H1 (cell line): Measurements from ENCODE around the gene TMEM255A. TPM values are rescaled to one million over a fixed set of nuclear protein-coding genes. Genes with fewer than 3 reads are reported as not detected.

Experiments
- CTCF ChIA-PET: fragments of 300-600 bp; sonication (Branson Sonifier 250); formaldehyde crosslinking; loops from one replicate; lab custom pipeline; 2021; ENCODE audit not compliant: partially characterized antibody; lab: Charles Lee
- POLR2A ChIA-PET: fragments of 300-600 bp; sonication (Branson Sonifier 250); formaldehyde crosslinking; loops from one replicate; lab custom pipeline; 2021; ENCODE audit warnings: inconsistent platforms; ENCODE audit not compliant: partially characterized antibody; lab: Charles Lee
- DNase-seq, 2 experiments: peaks; one replicate each; pipeline versions ENCODE4 v3.0.0 to v3.0.0-alpha.2; 2010 to 2022; ENCODE audit warnings: low spot score in 2 of 2, low read depth in 1 of 2, mixed read lengths in 1 of 2
- FAIRE-seq: peaks from 2 replicates; lab custom pipeline; 2011; peaks lifted over from hg19 to GRCh38; lab: Jason Lieb, UNC
- H2AFZ ChIP-seq: 2 replicates; pipeline ENCODE4 v1.8.1; 2012; ENCODE audit warnings: low read length, inconsistent platforms
- H2AK5ac ChIP-seq: 2 replicates; pipeline ENCODE4 v1.6.1; 2013; ENCODE audit warnings: low read depth, low read length
- H2BK120ac ChIP-seq: replicated peaks from 2 replicates; pipeline ENCODE3; 2013; ENCODE audit warnings: low read depth, low read length, inconsistent platforms
- H2BK12ac ChIP-seq: 2 replicates; pipeline ENCODE4 v1.6.1; 2013; ENCODE audit warnings: low read depth, low read length
- H2BK15ac ChIP-seq: 2 replicates; pipeline ENCODE4 v1.6.1; 2013; ENCODE audit warnings: low read length
- H2BK20ac ChIP-seq: 2 replicates; pipeline ENCODE4 v1.6.1; 2013; ENCODE audit warnings: low read length
- H2BK5ac ChIP-seq: 2 replicates; pipeline ENCODE4 v1.6.1; 2013; ENCODE audit warnings: low read depth, low read length
- H3K14ac ChIP-seq: 2 replicates; pipeline ENCODE4 v1.6.1; 2013; ENCODE audit warnings: inconsistent platforms; ENCODE audit not compliant: insufficient read length
- H3K18ac ChIP-seq: 2 replicates; pipeline ENCODE4 v1.6.1; 2013; ENCODE audit warnings: low read length; ENCODE audit errors: extremely low read depth
- H3K23ac ChIP-seq: 2 replicates; pipeline ENCODE4 v1.6.1; 2013; ENCODE audit warnings: inconsistent platforms; ENCODE audit not compliant: insufficient read length
- H3K23me2 ChIP-seq: 2 replicates; pipeline ENCODE4 v1.6.1; 2013; ENCODE audit warnings: low read depth, low read length
- H3K27ac ChIP-seq: 2 replicates; pipeline ENCODE4 v1.6.1; 2011; ENCODE audit warnings: low read depth, low read length, inconsistent platforms
- H3K27me3 ChIP-seq, 4 experiments: replicated peaks in 1 of 4; 1 replicate in 1 of 4; 2 replicates in 3 of 4; pipeline versions ENCODE4 v1.6.1 to v1.8.1; 2011 to 2013; ENCODE audit warnings: low read length in 3 of 4, mild to moderate bottlenecking in 3 of 4, inconsistent platforms in 2 of 4, mixed read lengths in 2 of 4, moderate library complexity in 1 of 4; ENCODE audit not compliant: control insufficient read depth in 3 of 4, insufficient read depth in 3 of 4; ENCODE audit errors: extremely low read depth in 1 of 4
- H3K36me3 ChIP-seq, 4 experiments: 2 replicates each; pipeline versions ENCODE4 v1.6.1 to v1.8.1; 2011 to 2013; ENCODE audit warnings: mild to moderate bottlenecking in 4 of 4, low read length in 3 of 4, moderate library complexity in 2 of 4, control low read depth in 1 of 4, inconsistent platforms in 1 of 4; ENCODE audit not compliant: insufficient read depth in 4 of 4, control insufficient read depth in 2 of 4
- H3K4ac ChIP-seq: replicated peaks from 2 replicates; pipeline ENCODE3; 2013; ENCODE audit warnings: low read length, low read depth, mixed read lengths, inconsistent platforms; ENCODE audit not compliant: insufficient read length
- H3K4me1 ChIP-seq, 4 experiments: replicated peaks in 1 of 4; 1 replicate in 1 of 4; 2 replicates in 3 of 4; pipeline versions ENCODE4 v1.6.1 to v1.8.1; 2011 to 2013; ENCODE audit warnings: low read length in 3 of 4, inconsistent platforms in 2 of 4, mixed read lengths in 1 of 4; ENCODE audit not compliant: insufficient read depth in 4 of 4, control insufficient read depth in 3 of 4
- H3K4me2 ChIP-seq, 2 experiments: 2 replicates each; pipeline versions ENCODE4 v1.6.1 to v1.8.1; 2011 to 2013; ENCODE audit warnings: low read depth in 2 of 2, low read length in 2 of 2, control low read depth in 1 of 2, inconsistent platforms in 1 of 2, mild to moderate bottlenecking in 1 of 2; ENCODE audit not compliant: insufficient read depth in 1 of 2
- H3K4me3 ChIP-seq, 4 experiments: fragments of 200-600, 300-600 bp in 1 of 4; sonication (generic), shearing (Covaris generic), sonication (Bioruptor Twin) in 1 of 4; 2 replicates each; pipeline versions ENCODE4 v1.5.1 to v1.8.1; 2011 to 2016; ENCODE audit warnings: low read length in 4 of 4, low read depth in 3 of 4, control low read depth in 2 of 4, inconsistent platforms in 2 of 4, mild to moderate bottlenecking in 2 of 4, mixed read lengths in 1 of 4, moderate library complexity in 1 of 4; ENCODE audit not compliant: insufficient read depth in 2 of 4; ENCODE audit errors: extremely low read depth in 1 of 4
- H3K56ac ChIP-seq: replicated peaks from 2 replicates; pipeline ENCODE3; 2013; ENCODE audit warnings: low read depth, mild to moderate bottlenecking, mixed read lengths, low read length, inconsistent platforms; ENCODE audit not compliant: insufficient read length
- H3K79me1 ChIP-seq: 2 replicates; pipeline ENCODE4 v1.6.1; 2013; ENCODE audit warnings: low read depth, low read length, control low read depth
- H3K79me2 ChIP-seq, 2 experiments: 2 replicates each; pipeline versions ENCODE4 v1.6.1 to v1.8.1; 2012 to 2013; ENCODE audit warnings: low read length in 2 of 2, mild to moderate bottlenecking in 2 of 2, inconsistent platforms in 1 of 2; ENCODE audit not compliant: insufficient read depth in 2 of 2, control insufficient read depth in 1 of 2
- H3K9ac ChIP-seq, 4 experiments: replicated peaks in 1 of 4; 1 replicate in 1 of 4; 2 replicates in 3 of 4; pipeline versions ENCODE4 v1.6.1 to v1.8.1; 2011 to 2013; ENCODE audit warnings: low read depth in 3 of 4, low read length in 3 of 4, control low read depth in 2 of 4, mild to moderate bottlenecking in 2 of 4, moderate library complexity in 2 of 4, inconsistent platforms in 1 of 4; ENCODE audit errors: extremely low read depth in 1 of 4
- H3K9me3 ChIP-seq, 2 experiments: 2 replicates each; pipeline versions ENCODE4 v1.6.1 to v1.8.1; 2012 to 2013; ENCODE audit warnings: mild to moderate bottlenecking in 2 of 2, moderate library complexity in 2 of 2, control low read depth in 1 of 2, inconsistent platforms in 1 of 2, low read depth in 1 of 2, low read length in 1 of 2, mixed read lengths in 1 of 2; ENCODE audit not compliant: insufficient read depth in 2 of 2
- H4K20me1 ChIP-seq, 2 experiments: replicated peaks in 1 of 2; 2 replicates each; pipeline versions ENCODE3 to v1.8.1; 2011 to 2013; ENCODE audit warnings: inconsistent platforms in 2 of 2, low read length in 2 of 2, mild to moderate bottlenecking in 1 of 2; ENCODE audit not compliant: insufficient read depth in 2 of 2, control insufficient read depth in 1 of 2
- H4K5ac ChIP-seq: 2 replicates; pipeline ENCODE4 v1.6.1; 2013; ENCODE audit warnings: low read length, low read depth, mixed read lengths, inconsistent platforms; ENCODE audit not compliant: insufficient read length
- H4K8ac ChIP-seq: 2 replicates; pipeline ENCODE4 v1.8.0; 2013; ENCODE audit warnings: mild to moderate bottlenecking, moderate library complexity, low read length, inconsistent platforms; ENCODE audit not compliant: insufficient read depth; ENCODE audit errors: extremely low read depth
- H4K91ac ChIP-seq: replicated peaks from 2 replicates; pipeline ENCODE3; 2013; ENCODE audit warnings: low read length, mixed read lengths, inconsistent platforms; ENCODE audit not compliant: insufficient read length
- ASH2L ChIP-seq: fragments of 200-600, 300-600 bp; sonication (generic); IDR thresholded peaks from one replicate; pipeline ENCODE4 v1.7.1; 2017; ENCODE audit warnings: low read length
- CBX5 ChIP-seq: fragments of 300-800, 300-1000 bp; sonication (generic); IDR thresholded peaks from 2 replicates; pipeline ENCODE4 v1.7.1; 2016; ENCODE audit warnings: antibody characterized with exemption, low read length, low read depth
- CEBPB ChIP-seq: IDR thresholded peaks from 2 replicates; pipeline ENCODE4 v1.6.1; 2012; ENCODE audit warnings: low read depth, low read length
- EZH2 ChIP-seq: fragments of 200-600 bp; sonication (generic); IDR thresholded peaks from 2 replicates; pipeline ENCODE4 v1.7.1; 2012; ENCODE audit warnings: low read depth, mild to moderate bottlenecking, moderate library complexity, low read length, inconsistent platforms; ENCODE audit not compliant: severe bottlenecking
- KDM5A ChIP-seq: fragments of 200-600 bp; IDR thresholded peaks from 2 replicates; pipeline ENCODE4 v1.7.1; 2012; ENCODE audit warnings: mild to moderate bottlenecking, low read length, inconsistent platforms, mixed read lengths
- RBBP5 ChIP-seq: IDR thresholded peaks from 2 replicates; pipeline ENCODE4 v1.7.1; 2012; ENCODE audit warnings: low read depth, mild to moderate bottlenecking, inconsistent platforms, low read length, moderate library complexity, borderline replicate concordance
- SIRT6 ChIP-seq: IDR thresholded peaks from one replicate; pipeline ENCODE4 v1.7.1; 2012; ENCODE audit warnings: low read length, inconsistent platforms
- SP1 ChIP-seq: IDR thresholded peaks from 2 replicates; pipeline ENCODE4 v1.6.1; 2011; ENCODE audit warnings: low read depth, low read length
- SP2 ChIP-seq: IDR thresholded peaks from 2 replicates; pipeline ENCODE4 v1.6.1; 2012; ENCODE audit warnings: mild to moderate bottlenecking, low read length, inconsistent platforms
- SRF ChIP-seq: IDR thresholded peaks from 2 replicates; pipeline ENCODE4 v1.6.1; 2011; ENCODE audit warnings: mild to moderate bottlenecking, low read depth, low read length, moderate library complexity
- SUZ12 ChIP-seq: fragments of 200-600 bp; sonication (generic); IDR thresholded peaks from 2 replicates; pipeline ENCODE4 v1.6.1; 2012; ENCODE audit warnings: mild to moderate bottlenecking, inconsistent platforms, low read length, moderate library complexity, mixed read lengths
- TAF1 ChIP-seq: IDR thresholded peaks from 2 replicates; pipeline ENCODE4 v1.6.1; 2011; ENCODE audit warnings: mild to moderate bottlenecking, low read depth, low read length
- TAF7 ChIP-seq: optimal IDR thresholded peaks from 2 replicates; pipeline ENCODE3; 2011; ENCODE audit warnings: low read depth, mild to moderate bottlenecking, inconsistent platforms, low read length, moderate library complexity, borderline replicate concordance
- TBP ChIP-seq: IDR thresholded peaks from 2 replicates; pipeline ENCODE4 v1.6.1; 2011; ENCODE audit warnings: low read depth, low read length, improper control_type of control experiment
- WGBS, 2 experiments: shearing (Covaris generic) in 1 of 2; methylation state at CpG; one replicate each; pipeline versions ENCODE4 v1.1.6 to v1.1.7; 2013 to 2015; ENCODE audit warnings: low lambda C conversion rate in 2 of 2, mixed read lengths in 2 of 2, inconsistent platforms in 1 of 2, low coverage in 1 of 2, missing lambda C conversion rate in 1 of 2; ENCODE audit not compliant: insufficient replicate concordance in 2 of 2, insufficient coverage in 1 of 2, insufficient read length in 1 of 2; ENCODE audit errors: extremely low coverage in 1 of 2, missing lambda C conversion rate in 1 of 2; 5-methylcytosine and 5-hydroxymethylcytosine counted together
- polyA plus RNA-seq, 7 experiments: library from polyadenylated mRNA; depleted of rRNA in 3 of 7; stranded (reverse) in 5 of 7; unstranded in 2 of 7; fragments of >200 nt in 5 of 7; fragments of 200-250 nt in 2 of 7; gene quantifications; 1 replicate in 5 of 7; 2 replicates in 1 of 7; 4 replicates in 1 of 7; pipeline versions ENCODE4 v1.2.1 to v1.2.3, GENCODE V29; 2011 to 2013; ENCODE audit warnings: missing spikeins in 2 of 7, mixed read lengths in 2 of 7
- total RNA-seq: library from RNA; stranded (reverse); fragmentation: NEBNext Ultra II Directional; extraction: Animal tissue kit (Norgen Biotek cat#: 25700); gene quantifications from 2 replicates; pipeline ENCODE4 v1.2.1, GENCODE V29; 2021

TMEM255A gene
- total and polyA plus RNA-seq, 2 of the 8 experiments (the other 6 are each of a cell fraction or from before 2014, with no cell fraction given) = 0.73 to 2.3 TPM

GRCh38 chrX:120251471-120252011 lies 59.7 kb downstream of the TMEM255A start:
- no peak overlapping the region for H2BK20ac ChIP-seq
- H3K4ac ChIP-seq = peak overlapping the region; percentile 69
- H2BK120ac ChIP-seq = no peak overlapping the region
- ChIA-PET CTCF (interaction anchor here (1.0 to 1.7 kb wide), 6 partner anchors 11 to 50 kb away, joined by 3 to 8 read pairs (median 4); no protein-coding TSS in a partner anchor), POLR2A (interaction anchor here (0.6 to 1.8 kb wide), 6 partner anchors 9 to 646 kb away, joined by 3 to 6 read pairs (median 3); no protein-coding TSS in a partner anchor)
- H3K9ac ChIP-seq = peak overlapping the region; percentile 62 to 92 (median 76)
- peak overlapping the region; percentile 30 for H3K56ac ChIP-seq
- no peak overlapping the region for H2BK5ac ChIP-seq
- H3K79me2 ChIP-seq = peaks cover 0 to 12% of the 10 kb centered on the region in 2 experiments; a peak in 2 of 4 replicates
- H3K18ac ChIP-seq = no peak overlapping the region
- no peaks in the 10 kb centered on the region; a peak in 2 of 7 replicates for H3K27me3 ChIP-seq
- no peak overlapping the region for H3K14ac ChIP-seq
- H3K4me2 ChIP-seq = peak overlapping the region; percentile 71 to 94
- FAIRE-seq = no peak
- no peak overlapping the region for H2AK5ac ChIP-seq
- H2BK15ac ChIP-seq = no peak overlapping the region
- H3K4me3 ChIP-seq = peak overlapping the region; percentile 78 to 95 (median 88)
- no peak overlapping the region for H4K5ac ChIP-seq
- H3K4me1 ChIP-seq = no peaks in the 10 kb centered on the region
- H2AFZ ChIP-seq = no peak overlapping the region
- no peaks in the 10 kb centered on the region for H4K20me1 ChIP-seq
- no peak overlapping the region for H3K23ac ChIP-seq
- H3K9me3 ChIP-seq = no peaks in the 10 kb centered on the region
- H4K8ac ChIP-seq = peak overlapping the region; percentile 93; the same call in 1 of the 2 replicates
- no peaks in the 10 kb centered on the region; the same call in 1 of the 2 replicates for H3K23me2 ChIP-seq
- H3K27ac ChIP-seq = no peak overlapping the region
- H3K36me3 ChIP-seq = peaks cover 0 to 20% (median 9%) of the 10 kb centered on the region in 4 experiments; a peak in 5 of 8 replicates
- H4K91ac ChIP-seq = no peak overlapping the region
- 6% methylated on average over 9 of the region's 28 CpGs; no CpG with 5 or more reads in 1 of the 2 experiments for WGBS, 2 experiments
- no peak overlapping the region for H2BK12ac ChIP-seq
- no peaks in the 10 kb centered on the region for H3K79me1 ChIP-seq
- no peak for DNase-seq
- no peak for TF ChIP-seq TAF7
- TF ChIP-seq SUZ12 = no peak
- no peak for TF ChIP-seq SP1
- TF ChIP-seq SRF = no peak
- no peak for TF ChIP-seq CBX5
- no peak for TF ChIP-seq EZH2
- TF ChIP-seq RBBP5 = no peak
- TF ChIP-seq TBP = no peak
- TF ChIP-seq ASH2L = peak; percentile 12
- no peak for TF ChIP-seq CEBPB
- no peak for TF ChIP-seq SP2
- TF ChIP-seq KDM5A = no peak
- 0 out of 2 replicates have a peak, but pooled peaks have one; percentile 10 for TF ChIP-seq TAF1
- TF ChIP-seq SIRT6 = no peak
